ENCODE measurements around the gene CTNNA3.

- no peak for TF ChIP-seq CTCF (IDR thresholded peaks at IDR 0.05)
- no peak for TF ChIP-seq POLR2A (IDR thresholded peaks at IDR 0.05)
Measured at GRCh38 chr10:66467042-66467441, 1229.0 kb downstream of the CTNNA3 start.
